GM12892 (cell line): ENCODE measurements around the gene LRRC1.

Source experiments
- POLR2A ChIP-seq: IDR thresholded peaks from 2 replicates; pipeline ENCODE4 v1.6.1; 2011; ENCODE audit warnings: low read depth, low read length, control low read depth
- POLR2AphosphoS5 ChIP-seq: IDR thresholded peaks from 2 replicates; pipeline ENCODE4 v1.6.1; 2011; ENCODE audit warnings: low read depth, low read length, control low read depth

GRCh38 chr6:53850527-53850926, 55.7 kb downstream of the LRRC1 start:
- TF ChIP-seq POLR2AphosphoS5 (no peak), POLR2A (no peak)
